HepG2 (cell line): ENCODE results near the gene HHIPL1. TPM values are rescaled to one million over a fixed set of nuclear protein-coding genes. Genes with fewer than 3 reads are reported as not detected.

Experiments
- ARHGAP35 ChIP-seq: sonication (generic); formaldehyde crosslinking; IDR thresholded peaks from 2 replicates; pipeline ENCODE4 v1.9.0; 2022; ENCODE audit warnings: mild to moderate bottlenecking, inconsistent platforms, moderate library complexity, missing genetic modification reagents, borderline replicate concordance
- CREBL2 ChIP-seq: sonication (generic); formaldehyde crosslinking; IDR thresholded peaks from 2 replicates; pipeline ENCODE4 v1.8.1; 2023; ENCODE audit warnings: missing genetic modification reagents, mild to moderate bottlenecking, borderline replicate concordance
- FIP1L1 ChIP-seq: fragments of 200-400 bp; formaldehyde crosslinking; IDR thresholded peaks from 2 replicates; pipeline ENCODE4 v1.6.1; 2018; ENCODE audit warnings: low read depth, mild to moderate bottlenecking, low read length, moderate library complexity, borderline replicate concordance; ENCODE audit not compliant: insufficient read depth
- HDAC1 ChIP-seq: sonication (generic); formaldehyde crosslinking; IDR thresholded peaks from 2 replicates; pipeline ENCODE4 v1.5.1; 2020; ENCODE audit warnings: mild to moderate bottlenecking, missing genetic modification reagents
- HMG20A ChIP-seq: IDR thresholded peaks from 2 replicates; pipeline ENCODE4 v1.6.1; 2016; ENCODE audit warnings: borderline replicate concordance
- JUN ChIP-seq: sonication (generic); formaldehyde crosslinking; IDR thresholded peaks from 2 replicates; pipeline ENCODE4 v1.4.0; 2020; ENCODE audit warnings: mild to moderate bottlenecking, missing genetic modification reagents
- MEIS1 ChIP-seq: sonication (generic); formaldehyde crosslinking; IDR thresholded peaks from 2 replicates; pipeline ENCODE4 v1.9.0; 2021; ENCODE audit warnings: mild to moderate bottlenecking, missing genetic modification reagents, moderate library complexity, borderline replicate concordance
- MEIS2 ChIP-seq: sonication (generic); formaldehyde crosslinking; IDR thresholded peaks from 2 replicates; pipeline ENCODE4 v1.9.0; 2021; ENCODE audit warnings: mild to moderate bottlenecking, missing genetic modification reagents
- MIER3 ChIP-seq: IDR thresholded peaks from 2 replicates; pipeline ENCODE4 v1.6.1; 2016; ENCODE audit warnings: missing compliant biosample characterization, borderline replicate concordance
- MYPOP ChIP-seq: sonication (generic); formaldehyde crosslinking; IDR thresholded peaks from 2 replicates; pipeline ENCODE4 v1.8.1; 2023; ENCODE audit warnings: mild to moderate bottlenecking, moderate library complexity, missing genetic modification reagents
- NONO ChIP-seq, 2 experiments: fragments of 450-650 bp in 1 of 2; sonication (generic) in 1 of 2; formaldehyde crosslinking in 1 of 2; IDR thresholded peaks in 1 of 2; conservative IDR thresholded peaks in 1 of 2; 2 replicates each; pipeline versions ENCODE4 v1.6.1 to v1.8.0; 2017 to 2022; ENCODE audit warnings: mild to moderate bottlenecking in 1 of 2, missing genetic modification reagents in 1 of 2, moderate library complexity in 1 of 2
- POLR2A ChIP-seq, 2 experiments: IDR thresholded peaks; 2 replicates each; pipeline ENCODE4 v1.6.1; 2011; ENCODE audit warnings: low read depth in 2 of 2, low read length in 2 of 2, mild to moderate bottlenecking in 1 of 2, moderate library complexity in 1 of 2; ENCODE audit not compliant: insufficient read depth in 1 of 2
- POLR2AphosphoS5 ChIP-seq: IDR thresholded peaks from 2 replicates; pipeline ENCODE4 v1.6.1; 2012; ENCODE audit warnings: low read depth, low read length
- RFX3 ChIP-seq: IDR thresholded peaks from 2 replicates; pipeline ENCODE4 v1.6.1; 2016; ENCODE audit warnings: missing biosample characterization, missing genetic modification reagents
- RXRA ChIP-seq: sonication (generic); formaldehyde crosslinking; IDR thresholded peaks from 2 replicates; pipeline ENCODE4 v1.5.1; 2020; ENCODE audit warnings: missing genetic modification reagents
- SALL2 ChIP-seq: sonication (generic); formaldehyde crosslinking; IDR thresholded peaks from 2 replicates; pipeline ENCODE4 v1.8.1; 2023; ENCODE audit warnings: mild to moderate bottlenecking, missing genetic modification reagents, inconsistent platforms
- SIN3B ChIP-seq: fragments of 150-350 bp; IDR thresholded peaks from 2 replicates; pipeline ENCODE4 v1.6.1; 2014; ENCODE audit warnings: low read length
- THYN1 ChIP-seq: sonication (generic); formaldehyde crosslinking; IDR thresholded peaks from 2 replicates; pipeline ENCODE4 v1.8.1; 2023; ENCODE audit warnings: low read depth, mild to moderate bottlenecking, moderate library complexity, missing genetic modification reagents, borderline replicate concordance
- YEATS2 ChIP-seq: sonication (generic); formaldehyde crosslinking; IDR thresholded peaks from 2 replicates; pipeline ENCODE4 v1.4.0; 2020; ENCODE audit warnings: missing genetic modification reagents, borderline replicate concordance
- ZBTB14 ChIP-seq: sonication (generic); formaldehyde crosslinking; IDR thresholded peaks from 2 replicates; pipeline ENCODE4 v1.4.0; 2020; ENCODE audit warnings: missing genetic modification reagents
- ZBTB21 ChIP-seq: sonication (generic); formaldehyde crosslinking; IDR thresholded peaks from 2 replicates; pipeline ENCODE4 v1.4.0; 2020; ENCODE audit warnings: missing genetic modification reagents
- ZGPAT ChIP-seq: IDR thresholded peaks from 2 replicates; pipeline ENCODE4 v1.6.1; 2016; ENCODE audit warnings: mild to moderate bottlenecking
- ZNF160 ChIP-seq: sonication (generic); formaldehyde crosslinking; IDR thresholded peaks from 2 replicates; pipeline ENCODE4 v1.8.0; 2022; ENCODE audit warnings: mild to moderate bottlenecking, inconsistent platforms, missing genetic modification reagents
- ZNF232 ChIP-seq: sonication (generic); formaldehyde crosslinking; IDR thresholded peaks from 2 replicates; pipeline ENCODE4 v1.4.0; 2020; ENCODE audit warnings: missing genetic modification reagents, borderline replicate concordance
- polyA plus RNA-seq, 8 experiments: library from polyadenylated mRNA; depleted of rRNA in 3 of 8; stranded (reverse) in 7 of 8; unstranded in 1 of 8; fragments of >200 nt; fragmentation: Illumina TruSeq in 4 of 8; extraction: Trizol in 4 of 8; gene quantifications; 2 replicates each; pipeline versions ENCODE4 v1.2.1 to v1.2.3, GENCODE V29; 2011 to 2016; ENCODE audit warnings: low read depth in 4 of 8, missing spikeins in 1 of 8, mixed read lengths in 1 of 8; ENCODE audit not compliant: insufficient read depth in 1 of 8
- total RNA-seq, 5 experiments: library from RNA; depleted of rRNA; stranded (reverse); fragments of >200 nt; fragmentation: Illumina TruSeq; extraction: Trizol; gene quantifications; 2 replicates each; pipeline ENCODE4 v1.2.3, GENCODE V29; 2016; ENCODE audit warnings: low read depth in 1 of 5
- TF ChIP-seq, protein P1 (sequence below): sonication (generic); formaldehyde crosslinking; IDR thresholded peaks from 2 replicates; pipeline ENCODE4 v1.5.0; 2020; ENCODE audit warnings: missing genetic modification reagents

Gene HHIPL1
- total and polyA plus RNA-seq, 2 of the 13 experiments (the other 11 are each of a cell fraction or from before 2014, with no cell fraction given) = not detected

DNA sequence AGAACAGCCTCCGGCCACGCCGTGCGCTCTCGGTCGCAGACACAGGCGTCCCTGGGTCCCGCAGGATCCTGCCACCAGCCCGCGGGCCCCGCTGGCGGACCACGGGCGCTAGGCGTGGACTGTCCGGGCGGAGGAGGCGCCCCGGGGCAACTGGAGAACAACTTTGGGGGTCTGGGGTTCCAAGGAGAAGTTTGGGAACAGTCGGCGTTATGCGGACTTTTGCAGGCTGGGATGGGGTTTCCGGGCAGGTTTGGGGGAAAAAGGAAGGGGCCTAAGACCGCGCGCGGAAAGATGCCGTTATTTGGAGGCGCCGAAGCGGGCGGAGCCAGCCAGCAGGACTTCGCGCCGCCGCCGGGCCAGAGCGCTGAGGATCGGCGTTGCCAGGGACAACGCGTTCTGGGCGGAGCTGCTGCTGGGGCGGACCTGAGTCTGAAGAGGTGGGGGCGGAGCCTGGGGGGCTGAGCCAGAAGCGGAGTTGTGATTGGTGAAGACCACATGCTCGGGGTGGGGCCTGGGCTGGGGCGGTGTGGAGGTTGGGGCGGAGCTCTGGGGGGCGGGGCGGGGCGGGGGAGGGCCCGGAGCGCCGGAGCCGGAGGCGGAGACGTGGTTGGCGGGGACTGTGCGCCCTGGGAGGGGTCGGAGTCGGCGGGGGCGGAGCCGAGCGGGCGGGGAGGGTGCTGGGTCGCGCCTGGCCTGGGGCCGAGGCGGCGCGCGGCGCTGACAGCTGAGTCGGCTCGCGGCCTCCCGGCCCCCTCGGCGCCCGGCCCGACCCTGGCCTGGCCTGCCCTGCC is 38.9 kb downstream of the HHIPL1 start, which contains the start of gene CYP46A1 (continued):
- TF ChIP-seq ZGPAT (CRISPR knock-in tag) (peak; percentile 27; the same call in 1 of the 2 replicates), CREBL2 (no peak), SALL2 (CRISPR knock-in tag) (peak; percentile 59; the same call in 1 of the 2 replicates), ZBTB14 (CRISPR knock-in tag) (no peak), SIN3B (peak; percentile 52), THYN1 (no peak), MYPOP (CRISPR knock-in tag) (0 out of 2 replicates have a peak, but pooled peaks have one; percentile 62), POLR2AphosphoS5 (0 out of 2 replicates have a peak, but pooled peaks have one; percentile 33), RFX3 (CRISPR knock-in tag) (peak; percentile 81), RXRA (no peak), NONO (IDR thresholded peaks at IDR 0.05) (no peak), NONO (CRISPR knock-in tag; conservative IDR thresholded peaks at IDR 0.05) (no peak), MIER3 (CRISPR knock-in tag) (no peak), MEIS1 (CRISPR knock-in tag) (no peak; the same call in 1 of the 2 replicates), HDAC1 (peak; percentile 47; the same call in 1 of the 2 replicates), ZNF160 (CRISPR knock-in tag) (no peak), POLR2A (IDR thresholded peaks at IDR 0.05; ENCODE audit: insufficient read depth in 1 of 2, low read depth in 2 of 2, low read length in 2 of 2) (peak; percentile 35 to 54; a peak in 2 of 4 replicates), ZNF232 (CRISPR knock-in tag) (no peak), YEATS2 (peak; percentile 40; the same call in 1 of the 2 replicates), HMG20A (CRISPR knock-in tag) (no peak), JUN (CRISPR knock-in tag) (no peak), FIP1L1 (no peak), ZBTB21 (CRISPR knock-in tag) (no peak), ARHGAP35 (CRISPR knock-in tag) (peak; percentile 21; the same call in 1 of the 2 replicates), MEIS2 (CRISPR knock-in tag) (no peak; the same call in 1 of the 2 replicates)
- TF ChIP-seq, protein P1, sequence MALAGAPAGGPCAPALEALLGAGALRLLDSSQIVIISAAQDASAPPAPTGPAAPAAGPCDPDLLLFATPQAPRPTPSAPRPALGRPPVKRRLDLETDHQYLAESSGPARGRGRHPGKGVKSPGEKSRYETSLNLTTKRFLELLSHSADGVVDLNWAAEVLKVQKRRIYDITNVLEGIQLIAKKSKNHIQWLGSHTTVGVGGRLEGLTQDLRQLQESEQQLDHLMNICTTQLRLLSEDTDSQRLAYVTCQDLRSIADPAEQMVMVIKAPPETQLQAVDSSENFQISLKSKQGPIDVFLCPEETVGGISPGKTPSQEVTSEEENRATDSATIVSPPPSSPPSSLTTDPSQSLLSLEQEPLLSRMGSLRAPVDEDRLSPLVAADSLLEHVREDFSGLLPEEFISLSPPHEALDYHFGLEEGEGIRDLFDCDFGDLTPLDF (CRISPR knock-in tag) = peak; percentile 35; the same call in 1 of the 2 replicates
